PC-3 (cell line): Measurements from ENCODE around the gene GORAB. TPM values are rescaled to one million over a fixed set of nuclear protein-coding genes. Genes with fewer than 3 reads are reported as not detected.

Source experiments
- ATAC-seq: fragments of 200-7000 bp; cut with Tn5 transposase; 2 replicates; pipeline ENCODE4 v1.9.1; 2020; ENCODE audit warnings: mild to moderate bottlenecking, moderate library complexity
- BruUV-seq: library from RNA; stranded (reverse); fragments of 400-500 nt; replicated peaks from 2 replicates; lab custom pipeline; 2021; lab: Mats Ljungman, UMichigan
- CTCF ChIA-PET: fragments of 300-600 bp; sonication (Branson Sonifier 250); formaldehyde crosslinking; loops from one replicate; lab custom pipeline; 2022; ENCODE audit warnings: antibody characterized with exemption; lab: Charles Lee
- POLR2A ChIA-PET: fragments of 300-600 bp; sonication (Branson Sonifier 250); formaldehyde crosslinking; loops from one replicate; lab custom pipeline; 2022; ENCODE audit warnings: antibody characterized with exemption; ENCODE audit not compliant: unreplicated experiment; lab: Charles Lee
- DNase-seq: peaks from one replicate; pipeline ENCODE4 v3.0.0-alpha.2; 2015
- H2AFZ ChIP-seq: fragments of 300-600 bp; sonication (generic); 2 replicates; pipeline ENCODE4 v1.6.0; 2016; ENCODE audit warnings: antibody characterized with exemption, low read length
- H3F3A ChIP-seq: fragments of 300-600 bp; sonication (generic); one replicate; pipeline ENCODE4 v1.6.0; 2017; ENCODE audit warnings: antibody characterized with exemption, low read length, control low read depth, mild to moderate bottlenecking; ENCODE audit not compliant: unreplicated experiment
- H3K27ac ChIP-seq: fragments of 300-600 bp; sonication (generic); 2 replicates; pipeline ENCODE4 v1.5.1; 2016; ENCODE audit warnings: mild to moderate bottlenecking, low read length
- H3K27me3 ChIP-seq: fragments of 300-600 bp; sonication (generic); 2 replicates; pipeline ENCODE4 v1.6.1; 2016; ENCODE audit warnings: low read length, mixed read lengths
- H3K36me3 ChIP-seq: fragments of 300-600 bp; sonication (generic); 2 replicates; pipeline ENCODE4 v1.6.1; 2016; ENCODE audit warnings: low read depth, mixed run types, low read length, mixed read lengths
- H3K4me1 ChIP-seq: fragments of 300-600 bp; sonication (generic); 2 replicates; pipeline ENCODE4 v1.5.1; 2016; ENCODE audit warnings: low read length; ENCODE audit not compliant: insufficient read depth
- H3K4me2 ChIP-seq: fragments of 300-600 bp; sonication (generic); 2 replicates; pipeline ENCODE4 v1.6.0; 2016; ENCODE audit warnings: low read length
- H3K4me3 ChIP-seq: fragments of 300-600 bp; sonication (generic); 2 replicates; pipeline ENCODE4 v1.5.1; 2016; ENCODE audit warnings: mild to moderate bottlenecking, low read length, mixed read lengths
- H3K79me2 ChIP-seq: fragments of 300-600 bp; sonication (generic); 2 replicates; pipeline ENCODE4 v1.6.1; 2017; ENCODE audit warnings: low read length, mixed read lengths
- H3K9ac ChIP-seq: fragments of 300-600 bp; sonication (generic); 2 replicates; pipeline ENCODE4 v1.6.0; 2016; ENCODE audit warnings: mild to moderate bottlenecking, low read length
- H3K9me2 ChIP-seq: fragments of 300-600 bp; sonication (generic); replicated peaks from 2 replicates; pipeline ENCODE4 v1.6.1; 2016; ENCODE audit warnings: mixed run types, low read length, mixed read lengths
- H3K9me3 ChIP-seq: fragments of 300-600 bp; sonication (generic); 2 replicates; pipeline ENCODE4 v1.6.1; 2016; ENCODE audit warnings: low read length, mixed read lengths
- H4K20me1 ChIP-seq: fragments of 300-600 bp; sonication (generic); 2 replicates; pipeline ENCODE4 v1.6.1; 2016; ENCODE audit warnings: low read length, mixed read lengths
- EZH2 ChIP-seq: fragments of 300-600 bp; sonication (generic); IDR thresholded peaks from one replicate; pipeline ENCODE4 v1.6.1; 2017; ENCODE audit warnings: antibody characterized with exemption, mild to moderate bottlenecking, low read length; ENCODE audit not compliant: unreplicated experiment
- EZH2phosphoT487 ChIP-seq: fragments of 300-600 bp; sonication (generic); IDR thresholded peaks from 2 replicates; pipeline ENCODE4 v1.6.1; 2018; ENCODE audit warnings: mild to moderate bottlenecking, antibody characterized with exemption, low read length, borderline replicate concordance
- intact Hi-C: fragments of 100-400 bp; cut with micrococcal nuclease; formaldehyde crosslinking; loops from 2 replicates; pipeline ENCODE4 v1.9.0; 2023
- total RNA-seq: library from RNA; depleted of rRNA; stranded (reverse); fragments of >200 nt; gene quantifications from 2 replicates; pipeline ENCODE4 v1.2.3, GENCODE V29; 2014
- TF ChIP-seq, protein P1 (sequence below): fragments of 300-600 bp; sonication (generic); conservative IDR thresholded peaks from 2 replicates; pipeline ENCODE4 v1.5.1; 2017; ENCODE audit warnings: antibody characterized with exemption, low read depth, mild to moderate bottlenecking, low read length

The GORAB gene
- total RNA-seq, 1 experiment from 2014 or later, result 23.2 TPM

DNA sequence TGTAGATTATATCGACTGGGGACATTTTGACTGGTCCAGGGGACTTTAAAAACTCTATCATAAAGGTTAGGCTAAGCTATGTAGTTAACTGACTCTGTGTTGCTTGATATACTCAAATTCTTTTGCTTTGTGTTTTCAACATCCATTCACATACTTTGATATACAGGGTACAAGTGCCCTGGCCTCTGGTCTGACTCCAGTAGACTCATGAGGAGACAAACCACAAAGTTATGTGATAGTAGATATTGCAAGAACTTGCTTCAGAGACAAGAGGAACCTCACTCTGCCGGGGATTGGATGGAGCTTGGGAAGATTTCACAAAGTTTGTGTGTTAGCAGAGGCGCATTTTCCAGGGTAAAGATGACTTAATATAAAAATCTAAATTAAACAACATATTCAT, 1.3 kb downstream of the GORAB start:
- H3K9ac ChIP-seq, result peak overlapping the region; percentile 92
- no peak overlapping the region for H2AFZ ChIP-seq
- peaks cover 26% of the 10 kb centered on the region for H3K4me1 ChIP-seq
- no peaks in the 10 kb centered on the region for H3K27me3 ChIP-seq
- peaks cover 55% of the 10 kb centered on the region for H3K79me2 ChIP-seq
- H4K20me1 ChIP-seq, result 0 out of 2 replicates have a peak, but pooled peaks cover 4% of the 10 kb centered on the region
- ChIA-PET POLR2A (no interaction called here), CTCF (no interaction called here)
- no peaks in the 10 kb centered on the region for H3K9me2 ChIP-seq
- peaks cover 6% of the 10 kb centered on the region; the same call in 1 of the 2 replicates for H3K36me3 ChIP-seq
- H3F3A ChIP-seq, result no peaks in the 10 kb centered on the region
- intact Hi-C loops, result loop anchor here (5.0 kb wide), 2 partner anchors 521 to 601 kb away; no protein-coding TSS in a partner anchor
- TF ChIP-seq, protein P1, sequence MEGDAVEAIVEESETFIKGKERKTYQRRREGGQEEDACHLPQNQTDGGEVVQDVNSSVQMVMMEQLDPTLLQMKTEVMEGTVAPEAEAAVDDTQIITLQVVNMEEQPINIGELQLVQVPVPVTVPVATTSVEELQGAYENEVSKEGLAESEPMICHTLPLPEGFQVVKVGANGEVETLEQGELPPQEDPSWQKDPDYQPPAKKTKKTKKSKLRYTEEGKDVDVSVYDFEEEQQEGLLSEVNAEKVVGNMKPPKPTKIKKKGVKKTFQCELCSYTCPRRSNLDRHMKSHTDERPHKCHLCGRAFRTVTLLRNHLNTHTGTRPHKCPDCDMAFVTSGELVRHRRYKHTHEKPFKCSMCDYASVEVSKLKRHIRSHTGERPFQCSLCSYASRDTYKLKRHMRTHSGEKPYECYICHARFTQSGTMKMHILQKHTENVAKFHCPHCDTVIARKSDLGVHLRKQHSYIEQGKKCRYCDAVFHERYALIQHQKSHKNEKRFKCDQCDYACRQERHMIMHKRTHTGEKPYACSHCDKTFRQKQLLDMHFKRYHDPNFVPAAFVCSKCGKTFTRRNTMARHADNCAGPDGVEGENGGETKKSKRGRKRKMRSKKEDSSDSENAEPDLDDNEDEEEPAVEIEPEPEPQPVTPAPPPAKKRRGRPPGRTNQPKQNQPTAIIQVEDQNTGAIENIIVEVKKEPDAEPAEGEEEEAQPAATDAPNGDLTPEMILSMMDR, result no peak
- H3K4me3 ChIP-seq, result peak overlapping the region; percentile 72
- H3K27ac ChIP-seq, result no peak overlapping the region
- H3K9me3 ChIP-seq, result no peaks in the 10 kb centered on the region
- H3K4me2 ChIP-seq, result peak overlapping the region; percentile 88
- BruUV-seq, result no TSS peak
- DNase-seq, result no peak
- ATAC-seq, result no peak

DNA sequence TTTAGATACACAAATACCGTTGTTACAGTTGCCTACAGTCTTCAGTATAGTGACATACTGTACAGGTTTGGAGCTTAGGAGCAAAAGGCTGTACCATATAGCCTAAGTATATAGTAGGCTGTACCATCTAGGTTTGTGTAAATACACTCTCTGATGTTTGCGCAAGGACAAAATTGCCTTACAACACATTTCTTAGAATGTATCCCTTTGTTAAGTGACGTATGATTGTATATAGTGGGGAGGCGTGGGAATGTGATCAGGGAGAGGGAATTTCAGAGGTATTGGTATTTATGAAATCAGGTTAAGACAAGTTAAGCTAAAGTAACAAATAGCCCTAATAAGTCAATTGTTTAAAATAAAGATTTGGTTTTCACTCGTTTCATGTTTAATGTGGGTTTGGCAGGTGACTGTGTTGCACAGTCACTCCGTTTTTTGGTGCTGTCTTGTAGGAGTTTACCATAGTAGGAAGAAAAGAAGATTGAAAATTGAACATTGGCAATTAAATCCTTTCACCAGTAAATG, 2.7 kb downstream of the GORAB start:
- H3F3A ChIP-seq, result no peaks in the 10 kb centered on the region
- ChIA-PET POLR2A (no interaction called here), CTCF (no interaction called here)
- no TSS peak for BruUV-seq
- H3K27ac ChIP-seq, result no peak overlapping the region
- H3K27me3 ChIP-seq, result no peaks in the 10 kb centered on the region
- no peak overlapping the region for H3K9ac ChIP-seq
- H3K4me2 ChIP-seq, result no peak overlapping the region
- H3K4me3 ChIP-seq, result no peak overlapping the region
- peaks cover 55% of the 10 kb centered on the region for H3K79me2 ChIP-seq
- DNase-seq (no peak), ATAC-seq (no peak)
- H3K9me3 ChIP-seq, result no peaks in the 10 kb centered on the region
- no peak overlapping the region for H2AFZ ChIP-seq
- peaks cover 18% of the 10 kb centered on the region; the same call in 1 of the 2 replicates for H3K36me3 ChIP-seq
- TF ChIP-seq EZH2, result no peak
- TF ChIP-seq, protein P1, result no peak
- TF ChIP-seq EZH2phosphoT487, result no peak
- intact Hi-C loops, result loop anchor here (5.0 kb wide), 2 partner anchors 522 to 602 kb away; no protein-coding TSS in a partner anchor
- no peaks in the 10 kb centered on the region for H3K9me2 ChIP-seq
- 0 out of 2 replicates have a peak, but pooled peaks cover 4% of the 10 kb centered on the region for H4K20me1 ChIP-seq
- peaks cover 26% of the 10 kb centered on the region for H3K4me1 ChIP-seq

DNA sequence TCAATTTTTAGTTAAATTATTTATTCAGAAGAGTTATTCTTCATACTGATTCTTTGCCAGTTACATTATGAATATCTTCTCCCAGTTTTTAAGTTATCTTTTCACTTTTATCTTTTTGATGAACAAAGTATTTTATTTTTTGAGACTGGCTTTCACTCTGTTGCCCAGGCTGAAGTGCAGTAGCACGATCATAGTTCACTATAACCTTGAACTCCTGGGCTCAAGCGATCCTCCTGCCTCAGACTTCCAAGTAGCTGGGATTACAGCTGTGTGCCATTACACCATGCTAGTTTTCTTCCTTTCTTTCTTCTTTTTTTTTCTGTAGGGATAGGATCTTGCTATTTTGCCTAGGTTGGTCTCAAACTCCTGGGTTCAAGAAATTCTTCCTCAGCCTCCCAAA, 3.5 kb downstream of the GORAB start:
- H3K9ac ChIP-seq, result no peak overlapping the region
- no peak overlapping the region for H2AFZ ChIP-seq
- H3K9me2 ChIP-seq, result no peaks in the 10 kb centered on the region
- TF ChIP-seq EZH2 (no peak), EZH2phosphoT487 (no peak)
- TF ChIP-seq, protein P1, result no peak
- H3F3A ChIP-seq, result no peaks in the 10 kb centered on the region
- no peak overlapping the region for H3K27ac ChIP-seq
- H3K4me1 ChIP-seq, result peaks cover 26% of the 10 kb centered on the region
- no TSS peak for BruUV-seq
- no peak overlapping the region for H3K4me3 ChIP-seq
- H4K20me1 ChIP-seq, result 0 out of 2 replicates have a peak, but pooled peaks cover 4% of the 10 kb centered on the region
- H3K36me3 ChIP-seq, result peaks cover 24% of the 10 kb centered on the region
- peaks cover 55% of the 10 kb centered on the region for H3K79me2 ChIP-seq
- H3K4me2 ChIP-seq, result no peak overlapping the region
- ATAC-seq (no peak), DNase-seq (no peak)
- intact Hi-C loops, result no loop called here
- ChIA-PET CTCF (no interaction called here), POLR2A (no interaction called here)
- no peaks in the 10 kb centered on the region for H3K27me3 ChIP-seq
- H3K9me3 ChIP-seq, result no peaks in the 10 kb centered on the region
